NK-92 (cell line): ENCODE data around the gene SFR1.

Experiments
- DNase-seq: peaks from one replicate; lab custom pipeline; 2025; ENCODE audit not compliant: unreplicated experiment; lab: John Stamatoyannopoulos, UW

Gene SFR1

GRCh38 chr10:104121485-104122224 is at the start of gene SFR1:
Gene SFR1 (plus strand): TSS chr10:104122171. CDS start chr10:104122184, 13 bp downstream.
- peak; percentile 92 for DNase-seq

- DNase-seq = no peak
Observed at GRCh38 chr10:104072786-104073185, 49.2 kb upstream of the SFR1 start.

- DNase-seq = no peak
Observed at GRCh38 chr10:104074505-104074904, 47.5 kb upstream of the SFR1 start.

GRCh38 chr10:104076743-104077160 is 45.2 kb upstream of the SFR1 start:
- DNase-seq = no peak

GRCh38 chr10:104077247-104077646 is 44.7 kb upstream of the SFR1 start:
- DNase-seq = no peak

- no peak for DNase-seq
Observed at GRCh38 chr10:104077663-104078151, 44.3 kb upstream of the SFR1 start.

- DNase-seq = no peak
Observed at GRCh38 chr10:104080762-104081161, 41.2 kb upstream of the SFR1 start.

- no peak for DNase-seq
Observed at GRCh38 chr10:104081998-104082397, 40.0 kb upstream of the SFR1 start.

GRCh38 chr10:104084482-104085142 is 37.4 kb upstream of the SFR1 start:
- no peak for DNase-seq

GRCh38 chr10:104085801-104086400 is 36.1 kb upstream of the SFR1 start, which contains the start of gene COL17A1:
Gene COL17A1 (minus strand): TSS chr10:104085880. CDS start chr10:104080673, 5,207 bp downstream.
- no peak for DNase-seq

GRCh38 chr10:104088239-104088638 is 33.7 kb upstream of the SFR1 start:
- no peak for DNase-seq

- DNase-seq = no peak
Observed at GRCh38 chr10:104089621-104090020, 32.4 kb upstream of the SFR1 start.

- DNase-seq = no peak
Observed at GRCh38 chr10:104090611-104091010, 31.4 kb upstream of the SFR1 start.

- DNase-seq = no peak
Observed at GRCh38 chr10:104092749-104093148, 29.2 kb upstream of the SFR1 start.

GRCh38 chr10:104096692-104097091 is 25.3 kb upstream of the SFR1 start:
- no peak for DNase-seq

- no peak for DNase-seq
Observed at GRCh38 chr10:104098358-104098925, 23.5 kb upstream of the SFR1 start.

- no peak for DNase-seq
Observed at GRCh38 chr10:104099269-104099668, 22.7 kb upstream of the SFR1 start.

GRCh38 chr10:104099941-104100340 is 22.0 kb upstream of the SFR1 start:
- no peak for DNase-seq

- DNase-seq = no peak
Observed at GRCh38 chr10:104100795-104101194, 21.2 kb upstream of the SFR1 start.

- no peak for DNase-seq
Observed at GRCh38 chr10:104101902-104102301, 20.1 kb upstream of the SFR1 start.

- DNase-seq = no peak
Observed at GRCh38 chr10:104103956-104104355, 18.0 kb upstream of the SFR1 start.

GRCh38 chr10:104104418-104104817 is 17.6 kb upstream of the SFR1 start:
- DNase-seq = no peak
